OCI-LY1 (cell line): ENCODE data around the gene NEK6.

Experiments
- H2AFZ ChIP-seq: fragments of 200-600 bp; sonication (generic), shearing (Covaris generic); 2 replicates; pipeline ENCODE4 v1.6.0; 2014; ENCODE audit warnings: antibody characterized with exemption, mild to moderate bottlenecking, low read length
- H3F3A ChIP-seq: fragments of 200-600 bp; sonication (generic), shearing (Covaris generic); 2 replicates; pipeline ENCODE4 v1.6.0; 2014; ENCODE audit warnings: mild to moderate bottlenecking, antibody characterized with exemption, low read length, moderate library complexity; ENCODE audit not compliant: insufficient read depth
- H3K27ac ChIP-seq: fragments of 200-600 bp; sonication (generic); 2 replicates; pipeline ENCODE4 v1.5.1; 2014; ENCODE audit warnings: low read length, mixed run types, mild to moderate bottlenecking, low read depth; ENCODE audit not compliant: poor library complexity, severe bottlenecking
- H3K27me3 ChIP-seq: fragments of 200-600 bp; sonication (generic); 2 replicates; pipeline ENCODE4 v1.6.0; 2014; ENCODE audit warnings: antibody characterized with exemption, mild to moderate bottlenecking, low read length, moderate library complexity; ENCODE audit not compliant: insufficient read depth
- H3K36me3 ChIP-seq: fragments of 200-600 bp; sonication (generic); 2 replicates; pipeline ENCODE4 v1.6.1; 2014; ENCODE audit warnings: mild to moderate bottlenecking, antibody characterized with exemption, low read length, moderate library complexity, mixed read lengths; ENCODE audit not compliant: insufficient read depth
- H3K4me1 ChIP-seq: fragments of 200-600 bp; sonication (generic); 2 replicates; pipeline ENCODE4 v1.5.1; 2014; ENCODE audit warnings: mild to moderate bottlenecking, low read length, moderate library complexity; ENCODE audit not compliant: insufficient read depth, severe bottlenecking
- H3K4me2 ChIP-seq: fragments of 200-600 bp; sonication (generic), shearing (Covaris generic); 2 replicates; pipeline ENCODE4 v1.6.1; 2014; ENCODE audit warnings: low read length
- H3K4me3 ChIP-seq: fragments of 200-600 bp; sonication (generic); 2 replicates; pipeline ENCODE4 v1.5.1; 2014; ENCODE audit warnings: low read length, low read depth, mild to moderate bottlenecking, mixed read lengths; ENCODE audit not compliant: poor library complexity, severe bottlenecking
- H3K79me2 ChIP-seq: fragments of 200-600 bp; shearing (Covaris generic); 2 replicates; pipeline ENCODE4 v1.6.1; 2016; ENCODE audit warnings: mixed run types, low read length, mixed read lengths; ENCODE audit not compliant: insufficient read depth
- H3K9ac ChIP-seq: fragments of 200-600 bp; sonication (generic), shearing (Covaris generic); 2 replicates; pipeline ENCODE4 v1.6.1; 2014; ENCODE audit warnings: mild to moderate bottlenecking, low read length, mixed read lengths
- H3K9me2 ChIP-seq: fragments of 200-600 bp; sonication (generic), shearing (Covaris generic); 2 replicates; pipeline ENCODE4 v1.6.1; 2014; ENCODE audit warnings: low read depth, mild to moderate bottlenecking, low read length, mixed read lengths
- H3K9me3 ChIP-seq: fragments of 200-600 bp; shearing (Covaris generic); 2 replicates; pipeline ENCODE4 v1.6.1; 2014; ENCODE audit warnings: low read length, mixed read lengths
- H4K20me1 ChIP-seq: fragments of 200-600 bp; sonication (generic), shearing (Covaris generic); 2 replicates; pipeline ENCODE4 v1.6.0; 2016; ENCODE audit warnings: mild to moderate bottlenecking, low read length; ENCODE audit not compliant: insufficient read depth
- CTCF ChIP-seq: fragments of 200-600 bp; sonication (generic), shearing (Covaris generic); IDR thresholded peaks from 2 replicates; pipeline ENCODE4 v1.5.1; 2017; ENCODE audit warnings: mild to moderate bottlenecking, antibody characterized with exemption, low read length, moderate library complexity, mixed read lengths
- EZH2 ChIP-seq: fragments of 200-600 bp; sonication (generic), shearing (Covaris generic); IDR thresholded peaks from 2 replicates; pipeline ENCODE4 v1.8.0; 2017; ENCODE audit warnings: borderline replicate concordance, mixed run types, mild to moderate bottlenecking, antibody characterized with exemption, low read length, moderate library complexity, mixed read lengths

Gene NEK6

DNA sequence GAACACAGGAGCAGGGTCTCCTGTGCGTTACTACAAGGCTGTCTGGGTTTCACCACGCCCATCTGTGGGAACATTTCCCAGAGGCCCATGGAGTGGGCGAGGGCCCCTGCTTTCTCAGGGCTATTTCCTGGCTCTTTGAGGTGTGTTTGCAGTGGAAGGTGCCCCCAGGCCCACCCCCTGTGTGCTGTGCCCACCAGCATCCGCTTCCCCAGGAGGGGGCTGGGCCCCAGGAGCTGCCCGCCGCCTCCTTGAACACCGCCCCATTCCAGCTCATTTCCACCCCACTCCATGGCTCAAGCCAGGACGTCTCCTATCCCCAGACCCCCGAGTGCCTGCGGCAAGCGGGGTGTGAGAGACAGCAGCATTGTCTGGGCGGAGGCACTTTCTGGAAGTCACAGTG is 70.5 kb downstream of the NEK6 start:
- no peak overlapping the region for H2AFZ ChIP-seq
- H3K9me2 ChIP-seq, result no peaks in the 10 kb centered on the region
- H3K79me2 ChIP-seq, result no peaks in the 10 kb centered on the region
- no peak overlapping the region for H3K9ac ChIP-seq
- no peaks in the 10 kb centered on the region for H3F3A ChIP-seq
- no peaks in the 10 kb centered on the region for H3K4me1 ChIP-seq
- no peak for TF ChIP-seq CTCF
- no peak for TF ChIP-seq EZH2
- H4K20me1 ChIP-seq, result no peaks in the 10 kb centered on the region
- no peak overlapping the region for H3K4me2 ChIP-seq
- no peak overlapping the region for H3K27ac ChIP-seq
- no peaks in the 10 kb centered on the region for H3K36me3 ChIP-seq
- no peak overlapping the region for H3K4me3 ChIP-seq
- H3K27me3 ChIP-seq, result peaks cover 7% of the 10 kb centered on the region
- no peaks in the 10 kb centered on the region for H3K9me3 ChIP-seq

GRCh38 chr9:124329206-124329792 is 71.5 kb downstream of the NEK6 start:
- TF ChIP-seq EZH2, result no peak
- H3K27ac ChIP-seq, result no peak overlapping the region

DNA sequence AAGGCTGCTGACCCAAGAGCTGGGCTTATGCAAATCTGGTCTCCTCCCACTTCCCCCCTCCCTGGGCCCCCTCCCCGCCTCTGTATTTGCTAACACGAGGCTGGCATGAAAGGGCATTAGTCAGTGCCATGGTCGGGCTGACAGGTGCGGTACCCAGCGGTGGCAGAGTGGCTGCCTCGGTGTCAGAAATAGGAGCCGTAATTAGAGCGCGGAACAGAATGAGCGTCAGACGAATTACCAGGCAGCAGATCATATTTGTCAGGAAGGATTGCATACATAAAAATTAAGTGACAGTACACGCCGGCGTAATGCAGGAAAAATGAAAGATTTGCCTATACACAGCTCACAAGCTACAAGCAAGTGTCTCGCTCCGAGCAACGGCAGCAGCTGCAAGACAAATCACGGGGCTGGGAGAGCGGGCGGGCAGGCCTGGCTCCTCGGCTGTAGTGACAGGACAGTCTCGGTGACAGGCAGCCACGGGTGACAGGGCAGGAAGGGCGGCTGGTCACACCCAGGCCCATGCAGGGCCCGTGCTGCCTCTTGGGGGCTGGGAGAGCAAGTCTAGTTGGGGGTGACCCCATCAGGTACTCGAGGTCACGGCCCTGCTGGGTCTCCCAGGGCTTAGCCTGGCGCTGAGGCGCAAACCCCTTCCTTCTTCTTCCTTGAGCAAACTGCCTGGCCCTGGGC is 72.4 kb downstream of the NEK6 start:
- no peaks in the 10 kb centered on the region for H3K9me3 ChIP-seq
- H3K27me3 ChIP-seq, result peaks cover 7% of the 10 kb centered on the region
- TF ChIP-seq CTCF (no peak), EZH2 (no peak)
- no peaks in the 10 kb centered on the region for H3F3A ChIP-seq
- no peaks in the 10 kb centered on the region for H3K9me2 ChIP-seq
- H4K20me1 ChIP-seq, result no peaks in the 10 kb centered on the region
- no peak overlapping the region for H3K27ac ChIP-seq
- no peaks in the 10 kb centered on the region for H3K79me2 ChIP-seq
- no peaks in the 10 kb centered on the region for H3K36me3 ChIP-seq
- no peak overlapping the region for H3K4me2 ChIP-seq
- no peak overlapping the region for H2AFZ ChIP-seq
- no peaks in the 10 kb centered on the region for H3K4me1 ChIP-seq
- H3K4me3 ChIP-seq, result no peak overlapping the region
- H3K9ac ChIP-seq, result no peak overlapping the region

More at GRCh38 chr9:124329206-124329792, 71.5 kb downstream of the NEK6 start:
- Histone ChIP-seq H3K27me3 (peaks cover 7% of the 10 kb centered on the region), H3K4me3 (no peak overlapping the region), H3K36me3 (no peaks in the 10 kb centered on the region), H3K9ac (no peak overlapping the region), H3K9me3 (no peaks in the 10 kb centered on the region), H3K79me2 (no peaks in the 10 kb centered on the region), H3K9me2 (no peaks in the 10 kb centered on the region), H3F3A (no peaks in the 10 kb centered on the region), H3K4me1 (no peaks in the 10 kb centered on the region), H2AFZ (no peak overlapping the region), H3K4me2 (no peak overlapping the region), H4K20me1 (no peaks in the 10 kb centered on the region)
